ENCODE results near the gene BACE2.
"Not testable (repeated sequence)": the region's sequence is repeated elsewhere in the genome, so short reads cannot be mapped to it uniquely, and the experiment has no call there.

DNA sequence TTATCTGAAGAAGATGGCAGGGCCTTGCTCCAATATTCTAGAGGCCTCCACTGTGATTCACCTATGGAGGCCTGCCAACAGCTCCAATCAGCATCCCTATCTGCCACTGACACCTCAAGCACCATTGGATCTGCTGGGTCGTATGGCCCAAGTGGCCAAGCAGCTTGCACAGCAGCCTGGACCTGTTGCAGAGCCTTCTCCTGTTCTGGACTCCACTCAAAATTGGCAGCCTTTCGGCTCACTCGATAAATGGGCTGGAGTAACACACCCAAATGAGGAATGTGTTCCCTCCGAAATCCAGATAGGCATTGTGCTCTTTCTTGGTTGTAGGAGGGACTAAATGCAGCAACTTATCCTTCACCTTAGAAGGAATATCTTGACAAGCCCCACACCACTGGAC lies 24.6 kb downstream of the BACE2 start:
- not testable (repeated sequence) for TF ChIP-seq EZH2 (IDR thresholded peaks at IDR 0.05; ENCODE audit: borderline replicate concordance, insufficient read depth, low read length, poor library complexity, severe bottlenecking); CTCF (IDR thresholded peaks at IDR 0.05; ENCODE audit: poor library complexity, severe bottlenecking); RAD21 (conservative IDR thresholded peaks at IDR 0.05); EP300 (conservative IDR thresholded peaks at IDR 0.05; ENCODE audit: poor library complexity, severe bottlenecking); MXI1 (conservative IDR thresholded peaks at IDR 0.05; ENCODE audit: poor library complexity, severe bottlenecking); TAF1 (IDR thresholded peaks at IDR 0.05; ENCODE audit: low read depth)
- TF ChIP-seq, protein P1, sequence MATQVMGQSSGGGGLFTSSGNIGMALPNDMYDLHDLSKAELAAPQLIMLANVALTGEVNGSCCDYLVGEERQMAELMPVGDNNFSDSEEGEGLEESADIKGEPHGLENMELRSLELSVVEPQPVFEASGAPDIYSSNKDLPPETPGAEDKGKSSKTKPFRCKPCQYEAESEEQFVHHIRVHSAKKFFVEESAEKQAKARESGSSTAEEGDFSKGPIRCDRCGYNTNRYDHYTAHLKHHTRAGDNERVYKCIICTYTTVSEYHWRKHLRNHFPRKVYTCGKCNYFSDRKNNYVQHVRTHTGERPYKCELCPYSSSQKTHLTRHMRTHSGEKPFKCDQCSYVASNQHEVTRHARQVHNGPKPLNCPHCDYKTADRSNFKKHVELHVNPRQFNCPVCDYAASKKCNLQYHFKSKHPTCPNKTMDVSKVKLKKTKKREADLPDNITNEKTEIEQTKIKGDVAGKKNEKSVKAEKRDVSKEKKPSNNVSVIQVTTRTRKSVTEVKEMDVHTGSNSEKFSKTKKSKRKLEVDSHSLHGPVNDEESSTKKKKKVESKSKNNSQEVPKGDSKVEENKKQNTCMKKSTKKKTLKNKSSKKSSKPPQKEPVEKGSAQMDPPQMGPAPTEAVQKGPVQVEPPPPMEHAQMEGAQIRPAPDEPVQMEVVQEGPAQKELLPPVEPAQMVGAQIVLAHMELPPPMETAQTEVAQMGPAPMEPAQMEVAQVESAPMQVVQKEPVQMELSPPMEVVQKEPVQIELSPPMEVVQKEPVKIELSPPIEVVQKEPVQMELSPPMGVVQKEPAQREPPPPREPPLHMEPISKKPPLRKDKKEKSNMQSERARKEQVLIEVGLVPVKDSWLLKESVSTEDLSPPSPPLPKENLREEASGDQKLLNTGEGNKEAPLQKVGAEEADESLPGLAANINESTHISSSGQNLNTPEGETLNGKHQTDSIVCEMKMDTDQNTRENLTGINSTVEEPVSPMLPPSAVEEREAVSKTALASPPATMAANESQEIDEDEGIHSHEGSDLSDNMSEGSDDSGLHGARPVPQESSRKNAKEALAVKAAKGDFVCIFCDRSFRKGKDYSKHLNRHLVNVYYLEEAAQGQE (IDR thresholded peaks at IDR 0.05; ENCODE audit: borderline replicate concordance), result not testable (repeated sequence)
